Ovary (tissue), 9 donors: ENCODE data around the gene NR2F2. TPM values are rescaled to one million over a fixed set of nuclear protein-coding genes. Genes with fewer than 3 reads are reported as not detected.
A peak's percentile ranks its signal among the peaks of the same experiment; 100 is the strongest.

Experiments used
- DNase-seq, 5 donors: peaks; one replicate each; pipeline ENCODE4 v3.0.0-alpha.2; 2019 to 2020
- H3K27ac ChIP-seq, 2 donors: fragments of 200-600 bp; one replicate each; pipeline versions ENCODE4 v1.5.1 to v1.8.0; 2019 to 2022
- H3K27me3 ChIP-seq: fragments of 200-600 bp; one replicate; pipeline ENCODE4 v1.8.0; 2022
- H3K36me3 ChIP-seq: fragments of 200-600 bp; sonication (generic); one replicate; pipeline ENCODE4 v1.5.1; 2019
- H3K4me1 ChIP-seq: one replicate; pipeline ENCODE4 v1.8.1; 2013; ENCODE audit warnings: mild to moderate bottlenecking, moderate library complexity; ENCODE audit not compliant: insufficient read depth
- H3K4me3 ChIP-seq: fragments of 200-600 bp; sonication (generic); one replicate; pipeline ENCODE4 v1.5.1; 2017
- H3K9me3 ChIP-seq, 2 donors: fragments of 200-600 bp in 1 of 2; sonication (generic) in 1 of 2; one replicate each; pipeline versions ENCODE4 v1.5.1 to v1.8.1; 2013 to 2019; ENCODE audit warnings: mild to moderate bottlenecking in 1 of 2, moderate library complexity in 1 of 2
- CTCF ChIP-seq, 3 donors: fragments of 450-650 bp in 2 of 3; fragments of 200-600 bp in 1 of 3; IDR thresholded peaks; one replicate each; pipeline versions ENCODE4 v1.5.1 to v1.8.0; 2016 to 2022; ENCODE audit warnings: antibody characterized with exemption in 3 of 3, mild to moderate bottlenecking in 1 of 3
- EP300 ChIP-seq: sonication (generic); formaldehyde crosslinking; IDR thresholded peaks from one replicate; pipeline ENCODE4 v1.6.1; 2017; ENCODE audit warnings: antibody characterized with exemption
- POLR2A ChIP-seq: fragments of 450-650 bp; IDR thresholded peaks from one replicate; pipeline ENCODE4 v1.6.1; 2017; ENCODE audit warnings: antibody characterized with exemption, mild to moderate bottlenecking, moderate library complexity
- WGBS, 3 donors: extraction: QIAGEN DNeasy Blood & Tissue Kit in 1 of 3; methylation state at CpG; one replicate each; pipeline versions ENCODE4 v1.1.5 to v1.1.7; 2013 to 2017; 5-methylcytosine and 5-hydroxymethylcytosine counted together
- intact Hi-C, 4 donors: fragments of 100-400 bp; cut with DNase I; formaldehyde crosslinking; loops; one replicate each; pipeline versions ENCODE4 v1.11.0 to v1.15.1; 2022 to 2023
- polyA plus RNA-seq, 2 donors: library from polyadenylated mRNA; stranded (reverse); fragments of 200-250 nt in 1 of 2; fragments of 350-450 nt in 1 of 2; fragmentation: Illumina TruSeq in 1 of 2; extraction: RNeasy Lipid Tissue Mini Kit (QIAGEN cat#74804) in 1 of 2; gene quantifications; one replicate each; pipeline ENCODE4 v1.2.3, GENCODE V29; 2013 to 2014
- total RNA-seq, 7 donors: library from RNA; depleted of rRNA in 2 of 7; stranded (reverse); fragments of >200 nt in 2 of 7; fragmentation: NEBNext Ultra II Directional in 3 of 7; extraction: Animal tissue kit (Norgen Biotek cat#: 25700) in 3 of 7; gene quantifications; one replicate each; pipeline versions ENCODE4 v1.1.0 to v1.2.4, GENCODE V29; 2016 to 2023
- donor health status: DM: no; HTN: no; CAD: no; lungs with moderate emphysema.
- donor health status: DM: no; HTN: no; CAD: no.
- donor health status: Bipolar disorder and iron deficiency.
- donor health status: DM: yes; HTN: yes; CAD: no.
- donor health status: DM: no; HTN: no; CAD: no.
- donor health status: DM: yes; HTN: yes; CAD: no.

NR2F2 gene
- total and polyA plus RNA-seq, 9 donors: 68.6 to 424 (median 343) TPM

- H3K4me1 ChIP-seq: peaks cover 9% of the 10 kb centered on the region
- TF ChIP-seq CTCF (IDR thresholded peaks at IDR 0.05): no peak
- no peak for TF ChIP-seq POLR2A
- TF ChIP-seq EP300: no peak
- no peak overlapping the region for H3K4me3 ChIP-seq
- WGBS, 3 donors: 70 to 81% (median 75%) methylated on average over 4 of the region's 4 CpGs
- no peak for DNase-seq
- intact Hi-C loops: no loop called here
- H3K9me3 ChIP-seq: no peaks in the 10 kb centered on the region
- no peaks in the 10 kb centered on the region for H3K27me3 ChIP-seq
- H3K27ac ChIP-seq: no peak overlapping the region
- H3K36me3 ChIP-seq: no peaks in the 10 kb centered on the region
Observed at GRCh38 chr15:96312641-96313335, 17.7 kb upstream of the NR2F2 start.

- TF ChIP-seq POLR2A: no peak
- no peak for TF ChIP-seq CTCF (IDR thresholded peaks at IDR 0.05)
- TF ChIP-seq EP300: no peak
- DNase-seq: no peak
- no peaks in the 10 kb centered on the region for H3K9me3 ChIP-seq
- intact Hi-C loops: no loop called here
- no peaks in the 10 kb centered on the region for H3K27me3 ChIP-seq
- no peak overlapping the region for H3K4me3 ChIP-seq
- no peaks in the 10 kb centered on the region for H3K36me3 ChIP-seq
- no peak overlapping the region for H3K27ac ChIP-seq
- H3K4me1 ChIP-seq: peaks cover 4% of the 10 kb centered on the region
Observed at GRCh38 chr15:96314518-96314917, 16.0 kb upstream of the NR2F2 start.

GRCh38 chr15:96314963-96315362 lies 15.5 kb upstream of the NR2F2 start:
- H3K27me3 ChIP-seq: no peaks in the 10 kb centered on the region
- no peak overlapping the region for H3K27ac ChIP-seq
- no peak for DNase-seq
- no peaks in the 10 kb centered on the region for H3K36me3 ChIP-seq
- H3K4me3 ChIP-seq: no peak overlapping the region
- no peaks in the 10 kb centered on the region for H3K9me3 ChIP-seq
- TF ChIP-seq CTCF (IDR thresholded peaks at IDR 0.05) (no peak), EP300 (no peak), POLR2A (no peak)
- 28 to 54% (median 45%) methylated on average over 1 of the region's 1 CpG for WGBS, 3 donors
- H3K4me1 ChIP-seq: peaks cover 5% of the 10 kb centered on the region
- intact Hi-C loops: no loop called here

- intact Hi-C loops: no loop called here
- Histone ChIP-seq H3K4me3 (no peak overlapping the region), H3K36me3 (no peaks in the 10 kb centered on the region), H3K27ac (no peak overlapping the region), H3K4me1 (peaks cover 5% of the 10 kb centered on the region), H3K27me3 (no peaks in the 10 kb centered on the region), H3K9me3 (no peaks in the 10 kb centered on the region)
- 18 to 42% (median 24%) methylated on average over 2 of the region's 2 CpGs for WGBS, 3 donors
- no peak for TF ChIP-seq EP300
- no peak for TF ChIP-seq CTCF (IDR thresholded peaks at IDR 0.05)
- TF ChIP-seq POLR2A: no peak
- DNase-seq: peak in 1 of 5 donors; percentile 25
Observed at GRCh38 chr15:96316953-96317629, 13.4 kb upstream of the NR2F2 start.
